Measurements from ENCODE around the gene HELZ2.

- TF ChIP-seq CTCF (IDR thresholded peaks at IDR 0.05): no peak
- no peak for TF ChIP-seq POLR2A (IDR thresholded peaks at IDR 0.05)
Measured at GRCh38 chr20:63595416-63596127, 21.5 kb upstream of the HELZ2 start.
